K562 (cell line): Measurements from ENCODE around the gene CDKN2C. TPM values are rescaled to one million over a fixed set of nuclear protein-coding genes. Genes with fewer than 3 reads are reported as not detected.

ENCODE experiments used
- ATF7 ChIP-seq: fragments of 450-650 bp; IDR thresholded peaks from 2 replicates; pipeline ENCODE4 v1.7.1; 2014; ENCODE audit warnings: mild to moderate bottlenecking, moderate library complexity
- BMI1 ChIP-seq: fragments of 150-350 bp; IDR thresholded peaks from 2 replicates; pipeline ENCODE4 v1.6.1; 2014; ENCODE audit warnings: low read length
- BRD4 ChIP-seq: fragments of 200-600 bp; sonication (generic); IDR thresholded peaks from 2 replicates; pipeline ENCODE4 v1.6.1; 2017; ENCODE audit warnings: inconsistent platforms
- E2F4 ChIP-seq: sonication (generic); formaldehyde crosslinking; IDR thresholded peaks from 2 replicates; pipeline ENCODE4 v1.8.0; 2022; ENCODE audit warnings: mild to moderate bottlenecking, low read depth, missing genetic modification reagents
- KLF10 ChIP-seq: fragments of 250-450 bp; sonication (Bioruptor Pico); IDR thresholded peaks from 2 replicates; pipeline ENCODE4 v1.6.1; 2021; ENCODE audit warnings: matching md5 sums
- MBD1 ChIP-seq: fragments of 250-450 bp; sonication (Bioruptor Pico); IDR thresholded peaks from 2 replicates; pipeline ENCODE4 v1.8.0; 2022; ENCODE audit warnings: inconsistent platforms
- MEIS2 ChIP-seq: fragments of 450-650 bp; IDR thresholded peaks from 2 replicates; pipeline ENCODE4 v1.6.1; 2014; ENCODE audit warnings: mild to moderate bottlenecking; ENCODE audit not compliant: partially characterized antibody
- MTA1 ChIP-seq: fragments of 450-650 bp; IDR thresholded peaks from 2 replicates; pipeline ENCODE4 v1.6.1; 2017; ENCODE audit warnings: borderline replicate concordance
- RFX1 ChIP-seq: fragments of 450-650 bp; IDR thresholded peaks from 2 replicates; pipeline ENCODE4 v1.6.1; 2016; ENCODE audit warnings: mild to moderate bottlenecking, moderate library complexity
- RREB1 ChIP-seq: fragments of 250-450 bp; sonication (Bioruptor Pico); IDR thresholded peaks from 2 replicates; pipeline ENCODE4 v1.4.0; 2020
- SRF ChIP-seq, 2 experiments: fragments of 250-450, 450-650 bp in 1 of 2; sonication (Bioruptor Pico) in 1 of 2; sonication (generic) in 1 of 2; formaldehyde crosslinking; IDR thresholded peaks; 2 replicates each; pipeline versions ENCODE4 v1.5.0 to v1.5.1; 2020 to 2022; ENCODE audit warnings: mild to moderate bottlenecking in 1 of 2, missing genetic modification reagents in 1 of 2
- TAL1 ChIP-seq: fragments of 450-650 bp; IDR thresholded peaks from 2 replicates; pipeline ENCODE4 v1.6.1; 2016; ENCODE audit warnings: mild to moderate bottlenecking
- TRIM28 ChIP-seq: fragments of 450-650 bp; IDR thresholded peaks from 2 replicates; pipeline ENCODE4 v1.6.1; 2017
- ZBTB8A ChIP-seq: fragments of 450-650 bp; IDR thresholded peaks from 2 replicates; pipeline ENCODE4 v1.6.1; 2018; ENCODE audit warnings: mild to moderate bottlenecking, moderate library complexity; ENCODE audit not compliant: partially characterized antibody
- ZHX1 ChIP-seq: fragments of 150-350 bp; conservative IDR thresholded peaks from 2 replicates; pipeline ENCODE4 v1.6.1; 2014; ENCODE audit warnings: low read length
- ZNF134 ChIP-seq: fragments of 250-450 bp; sonication (Bioruptor Pico); conservative IDR thresholded peaks from 2 replicates; pipeline ENCODE4 v1.4.0; 2020
- ZNF311 ChIP-seq: fragments of 250-450 bp; sonication (Bioruptor Pico); IDR thresholded peaks from 2 replicates; pipeline ENCODE4 v1.4.0; 2020; ENCODE audit warnings: mild to moderate bottlenecking, moderate library complexity
- ZNF41 ChIP-seq: fragments of 250-450 bp; sonication (Bioruptor Pico); conservative IDR thresholded peaks from 2 replicates; pipeline ENCODE4 v1.4.0; 2020; ENCODE audit warnings: mild to moderate bottlenecking
- polyA plus RNA-seq, 8 experiments: library from polyadenylated mRNA; depleted of rRNA in 4 of 8; stranded (reverse) in 5 of 8; unstranded in 3 of 8; fragments of >200 nt; fragmentation: Nextera tagmentation in 2 of 8; fragmentation: Illumina TruSeq in 1 of 8; extraction: Ambion mirVana in 2 of 8; extraction: Trizol in 1 of 8; gene quantifications; 2 replicates each; pipeline versions ENCODE4 v1.2.1 to v1.2.3, GENCODE V29; 2011 to 2014; ENCODE audit warnings: inconsistent platforms in 1 of 8, missing spikeins in 1 of 8
- total RNA-seq, 7 experiments: library from RNA; depleted of rRNA in 6 of 7; stranded (reverse); fragments of >200 nt in 6 of 7; fragmentation: Illumina TruSeq in 2 of 7; extraction: Trizol in 2 of 7; gene quantifications; 2 replicates each; pipeline versions ENCODE4 v1.2.1 to v1.2.3, GENCODE V29; 2011 to 2021; ENCODE audit warnings: low replicate concordance in 1 of 7

The CDKN2C gene
- total and polyA plus RNA-seq, 9 of the 15 experiments (the other 6 are each of a cell fraction or from before 2014, with no cell fraction given): 11.9 to 74.3 (median 45.9) TPM

- TF ChIP-seq RREB1 (CRISPR knock-in tag) (no peak), RFX1 (no peak), E2F4 (CRISPR knock-in tag) (no peak), SRF (CRISPR knock-in tag; IDR thresholded peaks at IDR 0.05) (no peak), KLF10 (CRISPR knock-in tag) (no peak), ATF7 (0 out of 2 replicates have a peak, but pooled peaks have one; percentile 11), MBD1 (no peak), MTA1 (0 out of 2 replicates have a peak, but pooled peaks have one; percentile 50), MEIS2 (peak; percentile 70), ZBTB8A (no peak), BMI1 (no peak), BRD4 (no peak), ZNF41 (CRISPR knock-in tag) (no peak), ZNF134 (CRISPR knock-in tag) (no peak), ZNF311 (CRISPR knock-in tag) (no peak), ZHX1 (no peak), TAL1 (no peak), TRIM28 (no peak)
Observed at GRCh38 chr1:50969611-50970508, at the start of gene CDKN2C (continued).
